ENCODE measurements around the gene DGKB. TPM values are rescaled to one million over a fixed set of nuclear protein-coding genes. Genes with fewer than 3 reads are reported as not detected.

Gene DGKB
- total RNA-seq, 4 donors from 2014 or later = 0.40 to 3.8 (median 0.82) TPM; not detected in 1

DNA sequence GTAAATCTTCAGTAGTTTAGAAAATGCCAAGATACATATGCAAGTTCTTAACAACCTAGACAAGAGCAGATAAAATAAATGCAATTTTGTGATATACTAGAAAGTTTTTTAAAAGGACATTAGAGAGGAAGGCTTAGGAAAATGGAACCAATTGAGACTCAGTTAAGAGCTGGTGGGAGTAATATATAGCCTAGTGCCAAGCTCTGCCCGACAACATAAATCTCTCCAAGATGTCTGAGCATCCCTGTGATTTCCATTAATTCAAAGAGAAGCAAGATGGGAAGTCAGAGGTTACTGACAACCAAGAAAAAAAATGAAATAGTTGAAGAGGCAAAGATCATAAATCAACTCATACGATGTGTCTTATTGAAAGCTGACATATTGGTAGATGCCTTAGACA, 74.5 kb downstream of the DGKB start:
- Histone ChIP-seq H3K36me3 (no peaks in the 10 kb centered on the region), H3K4me3 (no peak overlapping the region), H3K4me1 (no peaks in the 10 kb centered on the region), H3K27me3 (no peaks in the 10 kb centered on the region), H3K27ac (no peak overlapping the region), H3K9me3 (no peaks in the 10 kb centered on the region)
- DNase-seq = no peak
- WGBS, 2 donors (ENCODE audit: low coverage in 1 of 2) = 73 to 85% methylated on average over 2 of the region's 2 CpGs
- in situ Hi-C loops (cut with MboI; ENCODE audit: low pct_ligation_motif_present in 1 of 4, low pct_unique_long_range_greater_than_20kb in 1 of 4, low sequenced_read_pairs in 3 of 4) = no loop called here
- intact Hi-C loops (cut with DNase I; ENCODE audit: low total_unique reads) = no loop called here
- TF ChIP-seq EP300 (IDR thresholded peaks at IDR 0.05; ENCODE audit: low read depth) = no peak
- TF ChIP-seq, protein P1, sequence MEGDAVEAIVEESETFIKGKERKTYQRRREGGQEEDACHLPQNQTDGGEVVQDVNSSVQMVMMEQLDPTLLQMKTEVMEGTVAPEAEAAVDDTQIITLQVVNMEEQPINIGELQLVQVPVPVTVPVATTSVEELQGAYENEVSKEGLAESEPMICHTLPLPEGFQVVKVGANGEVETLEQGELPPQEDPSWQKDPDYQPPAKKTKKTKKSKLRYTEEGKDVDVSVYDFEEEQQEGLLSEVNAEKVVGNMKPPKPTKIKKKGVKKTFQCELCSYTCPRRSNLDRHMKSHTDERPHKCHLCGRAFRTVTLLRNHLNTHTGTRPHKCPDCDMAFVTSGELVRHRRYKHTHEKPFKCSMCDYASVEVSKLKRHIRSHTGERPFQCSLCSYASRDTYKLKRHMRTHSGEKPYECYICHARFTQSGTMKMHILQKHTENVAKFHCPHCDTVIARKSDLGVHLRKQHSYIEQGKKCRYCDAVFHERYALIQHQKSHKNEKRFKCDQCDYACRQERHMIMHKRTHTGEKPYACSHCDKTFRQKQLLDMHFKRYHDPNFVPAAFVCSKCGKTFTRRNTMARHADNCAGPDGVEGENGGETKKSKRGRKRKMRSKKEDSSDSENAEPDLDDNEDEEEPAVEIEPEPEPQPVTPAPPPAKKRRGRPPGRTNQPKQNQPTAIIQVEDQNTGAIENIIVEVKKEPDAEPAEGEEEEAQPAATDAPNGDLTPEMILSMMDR (IDR thresholded peaks at IDR 0.05) = no peak
- no peak for TF ChIP-seq POLR2AphosphoS5 (IDR thresholded peaks at IDR 0.05)
- no peak for TF ChIP-seq POLR2A (IDR thresholded peaks at IDR 0.05)

DNA sequence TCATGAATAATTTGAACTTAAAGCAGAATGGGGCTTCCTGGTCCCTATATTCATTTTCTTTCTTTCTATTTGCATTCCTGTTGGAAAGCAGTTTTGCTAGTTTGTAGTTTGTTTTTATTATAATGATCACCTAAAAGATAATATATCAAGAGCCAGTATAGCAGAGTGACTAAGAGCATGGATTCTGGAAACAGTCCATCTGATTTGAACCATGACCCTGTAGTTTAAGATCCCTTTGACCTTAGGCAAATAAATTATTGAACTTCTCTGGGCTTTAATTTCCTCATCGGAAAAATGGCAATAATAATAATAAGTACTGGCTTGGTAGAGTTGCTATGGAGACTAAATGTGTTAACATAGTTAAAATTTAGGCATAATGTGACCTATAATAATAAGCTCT, 76.1 kb downstream of the DGKB start:
- WGBS, 2 donors (ENCODE audit: low coverage in 1 of 2) = 63 to 79% methylated on average over 1 of the region's 1 CpG
- Histone ChIP-seq H3K27me3 (no peaks in the 10 kb centered on the region), H3K27ac (no peak overlapping the region), H3K4me3 (no peak overlapping the region), H3K9me3 (no peaks in the 10 kb centered on the region), H3K4me1 (no peaks in the 10 kb centered on the region), H3K36me3 (no peaks in the 10 kb centered on the region)
- in situ Hi-C loops (cut with MboI; ENCODE audit: low pct_ligation_motif_present in 1 of 4, low pct_unique_long_range_greater_than_20kb in 1 of 4, low sequenced_read_pairs in 3 of 4) (no loop called here), intact Hi-C loops (cut with DNase I; ENCODE audit: low total_unique reads) (no loop called here)
- DNase-seq = no peak
- TF ChIP-seq EP300 (IDR thresholded peaks at IDR 0.05; ENCODE audit: low read depth) = no peak
- TF ChIP-seq, protein P1 (IDR thresholded peaks at IDR 0.05) = no peak
- TF ChIP-seq POLR2AphosphoS5 (IDR thresholded peaks at IDR 0.05) = no peak
- no peak for TF ChIP-seq POLR2A (IDR thresholded peaks at IDR 0.05)

DNA sequence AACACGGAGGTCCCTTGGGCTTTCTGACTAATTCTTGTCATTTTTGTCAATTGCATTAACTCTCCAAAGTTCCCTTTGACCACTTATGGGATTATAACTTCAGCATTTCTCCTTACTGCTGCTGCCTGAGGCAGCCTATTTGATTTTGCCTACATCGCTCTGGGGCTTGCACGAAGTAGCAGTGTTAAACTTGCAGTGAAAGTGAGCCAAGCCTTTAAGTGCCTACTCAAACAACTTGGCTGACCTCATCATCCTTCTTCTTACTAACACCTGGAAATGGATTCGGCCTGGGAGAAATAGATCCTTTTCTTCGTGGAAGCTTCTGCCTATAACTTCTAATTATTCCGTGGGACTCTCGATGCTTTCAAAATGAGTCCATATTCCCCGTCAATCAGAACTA, 76.6 kb downstream of the DGKB start:
- H3K27ac ChIP-seq = no peak overlapping the region
- TF ChIP-seq EP300 (IDR thresholded peaks at IDR 0.05; ENCODE audit: low read depth) = no peak
- no peak for TF ChIP-seq POLR2A (IDR thresholded peaks at IDR 0.05)
- TF ChIP-seq, protein P1 (IDR thresholded peaks at IDR 0.05) = no peak
- TF ChIP-seq POLR2AphosphoS5 (IDR thresholded peaks at IDR 0.05) = no peak
- H3K4me3 ChIP-seq = no peak overlapping the region
- no peaks in the 10 kb centered on the region for H3K36me3 ChIP-seq
- H3K27me3 ChIP-seq = no peaks in the 10 kb centered on the region
- H3K4me1 ChIP-seq = no peaks in the 10 kb centered on the region
- in situ Hi-C loops (cut with MboI; ENCODE audit: low pct_ligation_motif_present in 1 of 4, low pct_unique_long_range_greater_than_20kb in 1 of 4, low sequenced_read_pairs in 3 of 4) (no loop called here), intact Hi-C loops (cut with DNase I; ENCODE audit: low total_unique reads) (no loop called here)
- no peak for DNase-seq
- 70 to 83% methylated on average over 6 to 8 of the region's 8 CpGs for WGBS, 2 donors (ENCODE audit: low coverage in 1 of 2)
- no peaks in the 10 kb centered on the region for H3K9me3 ChIP-seq

DNA sequence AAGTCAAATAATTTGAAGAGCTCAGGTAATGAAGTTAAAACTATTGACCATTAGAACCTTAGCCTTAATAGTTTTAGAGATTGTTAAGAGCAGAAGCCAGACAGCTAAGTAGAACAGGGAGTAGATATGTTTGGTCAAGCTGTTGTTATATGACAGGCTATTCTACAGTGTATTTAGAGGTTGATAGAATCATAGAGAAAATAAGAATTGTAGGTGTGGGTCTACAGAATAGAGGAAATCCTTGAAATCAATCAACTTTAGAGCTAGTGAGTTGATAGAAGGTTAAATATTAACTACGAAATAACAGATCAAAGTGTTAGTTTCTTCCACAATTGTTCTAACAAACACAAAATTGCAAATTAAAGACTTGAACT, 80.1 kb downstream of the DGKB start:
- no peak for DNase-seq
- no peaks in the 10 kb centered on the region for H3K9me3 ChIP-seq
- H3K4me3 ChIP-seq = no peak overlapping the region
- intact Hi-C loops (cut with DNase I; ENCODE audit: low total_unique reads) (no loop called here), in situ Hi-C loops (cut with MboI; ENCODE audit: low pct_ligation_motif_present in 1 of 4, low pct_unique_long_range_greater_than_20kb in 1 of 4, low sequenced_read_pairs in 3 of 4) (no loop called here)
- TF ChIP-seq EP300 (IDR thresholded peaks at IDR 0.05; ENCODE audit: low read depth) = no peak
- H3K27me3 ChIP-seq = no peaks in the 10 kb centered on the region
- WGBS, 2 donors (ENCODE audit: low coverage in 1 of 2) = 42 to 54% methylated on average over 1 of the region's 1 CpG
- no peaks in the 10 kb centered on the region for H3K36me3 ChIP-seq
- no peaks in the 10 kb centered on the region for H3K4me1 ChIP-seq
- no peak overlapping the region for H3K27ac ChIP-seq

DNA sequence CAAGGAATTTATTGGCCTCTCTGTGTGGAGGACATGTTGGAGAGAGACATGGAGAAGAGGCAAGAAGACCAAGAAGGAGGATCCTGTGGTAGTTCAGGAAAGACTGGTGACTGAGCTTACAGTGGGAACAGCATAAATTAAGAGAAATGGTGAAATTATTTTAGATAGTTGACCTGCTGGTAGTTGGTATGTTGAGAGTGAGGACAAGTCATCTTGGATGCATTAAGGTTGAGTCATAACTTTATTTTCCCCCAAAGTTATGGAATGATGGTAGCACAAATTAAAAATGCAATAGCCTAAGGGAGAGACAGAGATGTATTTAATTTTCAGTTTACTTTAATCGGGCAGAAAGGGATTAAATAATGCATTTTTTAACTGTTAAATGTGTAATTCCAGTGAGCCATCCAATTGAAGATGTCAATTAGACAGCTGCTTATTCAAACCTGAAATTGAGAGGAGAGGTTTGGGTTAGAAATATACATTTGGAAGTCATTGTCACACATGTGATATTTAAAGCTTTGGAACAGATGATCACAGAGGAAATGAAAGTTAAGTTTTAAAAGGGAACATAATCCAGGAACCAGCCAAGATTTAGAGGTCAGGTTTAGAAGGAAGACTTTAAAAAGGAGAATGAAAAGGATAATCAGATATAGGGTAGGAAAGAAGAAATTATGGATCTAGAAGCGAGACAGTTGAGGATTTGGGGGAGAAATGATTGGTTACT, 80.6 kb downstream of the DGKB start:
- Histone ChIP-seq H3K4me3 (no peak overlapping the region), H3K27me3 (no peaks in the 10 kb centered on the region), H3K36me3 (no peaks in the 10 kb centered on the region), H3K27ac (no peak overlapping the region), H3K9me3 (no peaks in the 10 kb centered on the region), H3K4me1 (no peaks in the 10 kb centered on the region)
- 58 to 75% methylated on average over 2 of the region's 2 CpGs for WGBS, 2 donors (ENCODE audit: low coverage in 1 of 2)
- TF ChIP-seq POLR2A (IDR thresholded peaks at IDR 0.05) (no peak), EP300 (IDR thresholded peaks at IDR 0.05; ENCODE audit: low read depth) (no peak), POLR2AphosphoS5 (IDR thresholded peaks at IDR 0.05) (no peak)
- TF ChIP-seq, protein P1 (IDR thresholded peaks at IDR 0.05) = no peak
- DNase-seq = no peak
- in situ Hi-C loops (cut with MboI; ENCODE audit: low pct_ligation_motif_present in 1 of 4, low pct_unique_long_range_greater_than_20kb in 1 of 4, low sequenced_read_pairs in 3 of 4) = no loop called here
- intact Hi-C loops (cut with DNase I; ENCODE audit: low total_unique reads) = no loop called here
